Ishikawa (cell line): Measurements from ENCODE around the gene HDAC6.

Experiments used
- CEBPB ChIP-seq: IDR thresholded peaks from 2 replicates; pipeline ENCODE4 v1.6.1; 2012
- CREB1 ChIP-seq: IDR thresholded peaks from 2 replicates; pipeline ENCODE4 v1.6.1; 2012; ENCODE audit warnings: low read depth
- EGR1 ChIP-seq: IDR thresholded peaks from 2 replicates; pipeline ENCODE4 v1.6.1; 2012
- EP300 ChIP-seq: IDR thresholded peaks from 2 replicates; pipeline ENCODE4 v1.6.1; 2012; ENCODE audit warnings: borderline replicate concordance
- FOXM1 ChIP-seq: IDR thresholded peaks from 2 replicates; pipeline ENCODE4 v1.6.1; 2012; ENCODE audit warnings: low read depth, borderline replicate concordance
- MAX ChIP-seq: IDR thresholded peaks from 2 replicates; pipeline ENCODE4 v1.6.1; 2012
- NFIC ChIP-seq: IDR thresholded peaks from 2 replicates; pipeline ENCODE4 v1.6.1; 2012
- RAD21 ChIP-seq: IDR thresholded peaks from 2 replicates; pipeline ENCODE4 v1.6.1; 2012; ENCODE audit warnings: low read depth
- REST ChIP-seq: IDR thresholded peaks from 2 replicates; pipeline ENCODE4 v1.6.1; 2012; ENCODE audit warnings: low read depth, mild to moderate bottlenecking
- TAF1 ChIP-seq: IDR thresholded peaks from 2 replicates; pipeline ENCODE4 v1.6.1; 2012; ENCODE audit warnings: low read depth, mild to moderate bottlenecking
- TCF12 ChIP-seq: IDR thresholded peaks from 2 replicates; pipeline ENCODE4 v1.6.1; 2012; ENCODE audit warnings: low read depth
- TEAD4 ChIP-seq: IDR thresholded peaks from 2 replicates; pipeline ENCODE4 v1.6.1; 2012
- USF1 ChIP-seq: IDR thresholded peaks from 2 replicates; pipeline ENCODE4 v1.6.1; 2012
- YY1 ChIP-seq: IDR thresholded peaks from 2 replicates; pipeline ENCODE4 v1.6.1; 2012; ENCODE audit warnings: low read depth
- ZBTB7A ChIP-seq: IDR thresholded peaks from 2 replicates; pipeline ENCODE4 v1.6.1; 2012; ENCODE audit warnings: low read depth

HDAC6 gene

GRCh38 chrX:48784726-48785125 is 17.1 kb upstream of the HDAC6 start:
- TF ChIP-seq YY1 = no peak
- TF ChIP-seq EGR1 = no peak
- TF ChIP-seq TAF1 = no peak
- TF ChIP-seq CREB1 = no peak
- no peak for TF ChIP-seq RAD21
- TF ChIP-seq MAX = no peak
- no peak for TF ChIP-seq CEBPB
- no peak for TF ChIP-seq NFIC
- no peak for TF ChIP-seq TCF12
- TF ChIP-seq REST = no peak
- no peak for TF ChIP-seq FOXM1
- no peak for TF ChIP-seq EP300
- no peak for TF ChIP-seq ZBTB7A
- no peak for TF ChIP-seq USF1
- TF ChIP-seq TEAD4 = no peak

- no peak for TF ChIP-seq CEBPB
- no peak for TF ChIP-seq TCF12
- TF ChIP-seq REST = no peak
- no peak for TF ChIP-seq EGR1
- no peak for TF ChIP-seq TEAD4
- TF ChIP-seq FOXM1 = no peak
Observed at GRCh38 chrX:48785186-48785539, 16.7 kb upstream of the HDAC6 start.

GRCh38 chrX:48785540-48786214 is 16.2 kb upstream of the HDAC6 start:
- TF ChIP-seq TCF12 (no peak), RAD21 (no peak), TAF1 (no peak), REST (no peak), CREB1 (no peak), USF1 (no peak)

- TF ChIP-seq RAD21 (no peak), TEAD4 (no peak), FOXM1 (no peak), REST (no peak), MAX (no peak), NFIC (no peak), EGR1 (no peak), TCF12 (no peak), ZBTB7A (no peak), CEBPB (no peak)
Observed at GRCh38 chrX:48786341-48786800, 15.5 kb upstream of the HDAC6 start, which contains the start of gene GATA1. GATA1 (plus strand) TSS chrX:48786590; CDS start chrX:48791110, 4,520 bp downstream.
